Activated CD4-positive, alpha-beta T cell treated with anti-CD3 and anti-CD28 coated beads, Interleukin-2, Interleukin-6, amounts not matched to agents 100 ng/mL and 50 ng/mL, durations not matched to agents 16 hours and 8 hours (primary cell): ENCODE measurements around the gene NUP107.
A peak's percentile ranks its signal among the peaks of the same experiment; 100 is the strongest.
"Not testable (repeated sequence)": the region's sequence is repeated elsewhere in the genome, so short reads cannot be mapped to it uniquely, and the experiment has no call there.

Experiments
- DNase-seq: peaks from one replicate; pipeline ENCODE4 v3.0.0-alpha.2; 2020

The NUP107 gene

GRCh38 chr12:68686595-68687521 lies at the start of gene NUP107:
TSS of gene NUP107 (plus strand) at chr12:68686978. CDS start at chr12:68687066, 88 bp downstream.
- DNase-seq: peak; percentile 98

- not testable (repeated sequence) for DNase-seq
Observed at GRCh38 chr12:68637439-68637838, 49.3 kb upstream of the NUP107 start.

- DNase-seq: no peak
Observed at GRCh38 chr12:68638171-68638570, 48.6 kb upstream of the NUP107 start.

DNA sequence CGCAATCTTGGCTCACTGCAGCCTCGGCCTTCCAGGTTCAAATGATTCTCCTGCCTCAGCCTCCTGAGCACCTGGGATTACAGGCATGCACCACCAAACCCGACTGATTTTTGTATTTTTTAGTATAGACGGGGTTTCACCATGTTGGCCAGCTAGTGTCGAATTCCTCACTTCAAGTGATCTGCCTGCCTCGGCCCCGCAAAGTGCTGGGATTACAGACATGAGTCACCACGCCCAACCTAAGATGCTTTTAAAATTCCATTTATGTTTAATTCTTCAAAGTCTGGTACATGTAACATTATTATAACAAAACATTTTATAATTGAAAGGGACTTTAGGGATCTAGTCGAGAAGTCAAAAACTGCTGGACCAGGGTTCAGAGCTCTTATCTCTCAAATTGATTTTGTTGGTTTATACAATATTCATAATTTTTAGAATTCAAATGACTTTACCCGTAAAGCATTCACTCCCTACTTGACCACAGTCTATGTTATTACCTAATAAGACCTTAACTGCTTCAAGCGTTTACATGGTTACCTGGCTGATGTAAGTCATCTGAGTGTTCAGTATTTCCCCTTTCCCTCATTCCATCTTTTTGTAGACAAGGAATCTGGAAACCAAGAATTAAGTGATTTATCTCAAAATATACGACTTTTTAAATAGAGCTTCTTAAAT lies 47.9 kb upstream of the NUP107 start:
- DNase-seq: no peak

GRCh38 chr12:68639396-68639767 lies 47.4 kb upstream of the NUP107 start:
- DNase-seq: no peak

- peak; percentile 76 for DNase-seq
Observed at GRCh38 chr12:68641138-68641537, 45.6 kb upstream of the NUP107 start.

GRCh38 chr12:68646484-68646883 lies 40.3 kb upstream of the NUP107 start:
- no peak for DNase-seq

DNA sequence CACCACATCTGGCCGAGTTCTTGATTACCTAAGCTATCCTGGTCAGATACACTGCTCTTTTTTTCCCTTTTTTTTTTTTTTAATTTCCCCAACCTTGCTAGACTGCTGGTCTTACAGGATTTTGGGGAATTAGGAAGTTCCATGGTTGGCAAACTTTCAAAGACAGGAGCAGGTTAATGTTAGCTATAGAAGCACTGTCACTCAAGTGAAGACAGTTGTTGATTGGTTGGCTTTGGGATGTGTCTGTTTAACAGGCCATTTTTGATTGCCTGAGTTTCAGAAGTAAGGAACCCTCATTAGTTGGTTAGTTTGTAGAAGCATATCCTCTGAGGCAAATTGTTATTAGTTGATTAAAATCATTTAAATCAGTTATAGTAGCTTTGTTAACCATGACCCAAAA lies 39.3 kb upstream of the NUP107 start:
- DNase-seq: no peak

- DNase-seq: peak; percentile 77
Observed at GRCh38 chr12:68648179-68648578, 38.6 kb upstream of the NUP107 start.

DNA sequence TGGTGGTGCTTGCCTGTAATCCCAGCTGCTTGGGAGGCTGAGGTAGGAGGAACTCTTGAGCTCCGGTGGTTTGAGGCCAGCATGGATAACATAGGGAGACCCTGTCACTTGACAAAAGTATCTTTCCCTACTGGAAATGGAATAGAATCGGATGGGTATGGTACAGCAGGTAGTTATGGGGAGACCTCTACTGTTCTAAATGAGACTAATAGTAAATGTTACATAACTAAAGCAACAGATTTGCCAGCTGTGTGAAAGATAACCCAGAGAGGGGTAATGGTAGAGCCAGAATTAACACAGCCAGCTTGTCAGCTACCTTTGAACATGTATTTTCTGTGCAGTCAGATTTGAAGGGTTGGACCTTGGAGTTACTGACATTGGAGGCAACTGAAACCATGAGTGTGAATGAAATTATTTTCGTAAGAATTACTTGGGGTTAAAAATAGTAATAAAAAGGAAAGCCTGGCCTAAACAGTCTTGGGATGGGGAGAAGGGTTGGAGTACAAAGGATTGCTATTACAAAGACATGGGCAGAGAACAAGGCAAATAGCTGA lies 21.7 kb upstream of the NUP107 start:
- no peak for DNase-seq

DNA sequence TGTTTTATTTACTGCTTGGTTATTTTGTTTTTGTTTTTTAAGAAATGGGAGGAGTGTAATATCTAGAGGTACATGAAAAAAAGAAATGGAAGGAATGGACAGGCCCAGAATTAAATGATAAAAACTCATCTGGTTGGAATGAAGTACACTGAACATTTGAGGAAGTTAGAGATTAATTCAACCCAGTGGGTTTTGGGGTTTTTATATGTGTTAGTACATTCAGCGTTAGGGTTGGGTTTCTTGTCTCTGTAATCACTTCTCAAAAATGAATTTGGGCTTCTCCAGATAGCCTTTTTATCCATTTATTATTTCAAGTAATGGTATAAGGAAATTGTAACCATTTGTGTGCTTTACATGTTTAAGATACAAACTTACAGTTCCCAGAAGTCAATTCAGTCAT lies 19.5 kb upstream of the NUP107 start:
- DNase-seq: no peak

DNA sequence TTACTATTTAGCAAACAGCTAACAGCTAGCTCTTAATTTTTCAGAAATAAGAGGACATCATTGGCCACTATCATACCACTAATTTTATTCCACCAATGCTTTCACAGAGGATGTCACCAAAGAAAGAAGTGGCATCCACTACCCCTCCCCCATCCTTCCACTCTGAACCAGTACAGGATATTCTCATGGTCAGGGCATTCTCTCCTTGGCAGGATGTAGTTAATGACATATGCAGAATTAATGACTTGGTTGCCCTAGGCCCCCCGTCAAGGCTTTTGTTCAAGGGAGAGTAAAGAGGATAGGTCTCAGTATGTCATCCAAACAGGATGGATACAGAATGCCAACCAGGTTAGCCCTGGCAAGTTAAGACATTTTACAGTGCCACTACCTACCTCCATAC lies 18.9 kb upstream of the NUP107 start:
- DNase-seq: no peak

GRCh38 chr12:68671179-68671578 lies 15.6 kb upstream of the NUP107 start:
- DNase-seq: no peak

- peak; percentile 47 for DNase-seq
Observed at GRCh38 chr12:68673788-68674187, 13.0 kb upstream of the NUP107 start.

DNA sequence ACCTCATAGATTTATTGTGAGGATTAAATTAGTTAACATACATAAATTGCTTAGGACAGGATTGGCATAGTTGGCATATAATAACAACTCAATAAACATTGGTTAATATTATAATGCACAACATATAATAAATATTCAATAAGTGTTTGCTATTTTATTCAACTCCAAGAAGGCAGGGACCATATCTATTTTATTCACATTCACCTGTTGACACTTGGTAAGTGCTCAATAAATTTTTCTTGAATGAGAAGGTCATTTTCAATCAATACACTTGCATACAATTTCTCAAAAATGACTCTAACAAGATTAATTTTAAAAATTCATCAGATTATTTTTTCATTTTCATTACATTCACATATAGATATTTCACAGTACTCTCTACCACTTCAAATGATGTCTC lies 12.4 kb upstream of the NUP107 start:
- DNase-seq: no peak

GRCh38 chr12:68675101-68675842 lies 11.5 kb upstream of the NUP107 start:
- DNase-seq: peak; percentile 74

- not testable (repeated sequence) for DNase-seq
Observed at GRCh38 chr12:68676854-68677253, 9.9 kb upstream of the NUP107 start.

DNA sequence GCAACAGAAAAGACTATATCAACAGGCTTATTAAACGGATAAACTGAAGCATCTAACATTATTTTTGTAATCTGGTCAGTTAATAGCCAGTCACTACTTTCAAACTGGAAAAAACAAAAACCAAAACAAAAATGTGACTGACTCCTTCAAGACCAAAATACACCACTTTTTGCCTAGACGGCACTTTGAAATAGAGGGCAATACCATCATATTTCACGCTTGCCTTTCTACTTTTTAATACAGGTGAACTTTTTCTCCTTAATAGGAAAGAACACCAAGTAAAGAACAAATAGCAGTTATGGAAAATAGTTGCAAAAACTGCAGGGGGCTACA lies 550 bp upstream of the NUP107 start:
- no peak for DNase-seq

GRCh38 chr12:68695454-68695853 lies 8.7 kb downstream of the NUP107 start:
- DNase-seq: no peak

DNA sequence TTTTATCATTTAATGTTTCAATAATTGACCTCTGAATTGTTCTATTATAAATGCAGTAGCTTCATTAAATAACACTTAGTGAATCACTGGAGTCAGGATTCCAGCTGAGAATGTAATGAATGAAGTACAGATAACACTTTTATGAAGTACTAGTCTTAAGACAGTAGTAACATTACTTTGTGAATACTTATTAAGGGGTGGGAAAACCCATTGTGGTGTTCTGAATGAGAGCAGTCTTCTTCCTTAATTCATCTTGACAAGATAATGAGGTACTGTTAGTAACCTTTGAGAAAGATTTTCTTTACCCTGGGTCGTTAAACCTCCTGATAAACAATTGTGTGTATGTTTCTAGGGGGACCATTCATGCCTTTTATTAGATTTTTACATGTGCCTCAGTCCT lies 12.7 kb downstream of the NUP107 start:
- no peak for DNase-seq

GRCh38 chr12:68727776-68728175 lies 41.0 kb downstream of the NUP107 start:
- no peak for DNase-seq

- no peak for DNase-seq
Observed at GRCh38 chr12:68733661-68734071, 46.9 kb downstream of the NUP107 start.

DNA sequence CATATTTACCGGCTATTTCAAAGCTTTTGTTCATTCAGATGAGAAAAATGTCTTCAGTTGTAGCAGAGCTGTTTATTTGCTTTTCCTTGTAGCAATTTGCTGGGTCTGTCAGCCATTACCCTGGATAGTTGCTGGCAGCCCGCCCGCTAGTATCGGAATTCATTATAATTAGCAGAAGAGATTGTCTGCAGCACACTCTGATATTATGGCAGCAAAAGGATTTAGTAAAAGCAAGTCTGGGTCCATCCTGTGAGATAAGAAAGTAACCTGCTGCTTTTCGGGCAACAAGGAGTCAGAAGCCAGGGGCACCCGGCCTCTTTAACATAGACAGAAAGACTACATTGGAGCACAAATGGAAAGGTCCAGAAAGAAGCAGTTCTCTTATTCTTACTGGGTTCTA lies 53.1 kb downstream of the NUP107 start:
- no peak for DNase-seq
